Aorta (tissue), 5 donors: ENCODE data around the gene SIVA1. TPM values are rescaled to one million over a fixed set of nuclear protein-coding genes. Genes with fewer than 3 reads are reported as not detected.

Experiments used
- ATAC-seq: fragments of 200-7000 bp; cut with Tn5 transposase; one replicate; pipeline ENCODE4 v1.9.1; 2022; ENCODE audit warnings: moderate library complexity; ENCODE audit not compliant: low FRiP score
- DNase-seq, 2 donors: peaks; one replicate each; pipeline ENCODE4 v3.0.0-alpha.2; 2020
- H3K27ac ChIP-seq, 2 donors: one replicate each; pipeline ENCODE4 v1.5.1; 2013; ENCODE audit warnings: low read length in 2 of 2, mild to moderate bottlenecking in 2 of 2, moderate library complexity in 2 of 2, control low read depth in 1 of 2, inconsistent platforms in 1 of 2, low read depth in 1 of 2
- H3K27me3 ChIP-seq, 2 donors: one replicate each; pipeline ENCODE4 v1.6.1; 2013; ENCODE audit warnings: control low read depth in 1 of 2, low read length in 1 of 2, mild to moderate bottlenecking in 1 of 2, moderate library complexity in 1 of 2; ENCODE audit not compliant: insufficient read depth in 2 of 2, control insufficient read depth in 1 of 2
- H3K36me3 ChIP-seq, 2 donors: one replicate each; pipeline ENCODE4 v1.6.1; 2013; ENCODE audit warnings: control low read depth in 1 of 2, low read length in 1 of 2, mild to moderate bottlenecking in 1 of 2; ENCODE audit not compliant: insufficient read depth in 2 of 2, control insufficient read depth in 1 of 2
- H3K4me1 ChIP-seq, 2 donors: one replicate each; pipeline ENCODE4 v1.6.1; 2013; ENCODE audit warnings: low read length in 2 of 2, control low read depth in 1 of 2, mild to moderate bottlenecking in 1 of 2, moderate library complexity in 1 of 2; ENCODE audit not compliant: insufficient read depth in 2 of 2, control insufficient read depth in 1 of 2
- H3K4me3 ChIP-seq, 2 donors: one replicate each; pipeline ENCODE4 v1.5.1; 2013; ENCODE audit warnings: low read length in 2 of 2, control low read depth in 1 of 2, mild to moderate bottlenecking in 1 of 2
- H3K9me3 ChIP-seq: one replicate; pipeline ENCODE4 v1.6.1; 2013; ENCODE audit warnings: mild to moderate bottlenecking, low read length; ENCODE audit not compliant: control insufficient read depth
- WGBS, 2 donors: extraction: QIAGEN DNeasy Blood & Tissue Kit; methylation state at CpG; one replicate each; pipeline ENCODE4 v1.1.7; 2013; 5-methylcytosine and 5-hydroxymethylcytosine counted together
- intact Hi-C, 2 donors: fragments of 100-400 bp; cut with DNase I; formaldehyde crosslinking; loops; one replicate each; pipeline versions ENCODE4 v1.14.2 to v1.15.0; 2022
- polyA plus RNA-seq, 2 donors: library from polyadenylated mRNA; stranded (reverse); fragments of 200-250 nt; gene quantifications; one replicate each; pipeline ENCODE4 v1.2.3, GENCODE V29; 2013
- total RNA-seq, 2 donors: library from RNA; stranded (reverse); fragmentation: NEBNext Ultra II Directional; extraction: Animal tissue kit (Norgen Biotek cat#: 25700); gene quantifications; one replicate each; pipeline ENCODE4 v1.2.1, GENCODE V29; 2021
- donor health status: healthy with polysubstance abuse.
- donor health status: Bipolar disorder and iron deficiency.
- donor health status: DM: no; HTN: no; CAD: no.
- donor health status: DM: no; HTN: no; CAD: no.
- donor health status: DM: yes; HTN: yes; CAD: no.

The SIVA1 gene
- total and polyA plus RNA-seq, 4 donors, result 74.3 to 241 (median 151) TPM

GRCh38 chr14:104751539-104752422 lies 1.2 kb upstream of the SIVA1 start:
- ATAC-seq (no peak), DNase-seq (peak in 1 of 2 donors; percentile 48)
- no peaks in the 10 kb centered on the region for H3K27me3 ChIP-seq
- no peaks in the 10 kb centered on the region for H3K9me3 ChIP-seq
- intact Hi-C loops, result no loop called here
- peaks cover 0 to 2% of the 10 kb centered on the region in 2 donors for H3K36me3 ChIP-seq
- peak overlapping the region in 1 of 2 donors; percentile 18 for H3K4me3 ChIP-seq
- H3K4me1 ChIP-seq, result peaks cover 0 to 3% of the 10 kb centered on the region in 2 donors
- 78 to 83% methylated on average over 60 to 90 of the region's 90 CpGs for WGBS, 2 donors
- H3K27ac ChIP-seq, result peak overlapping the region; percentile 24 to 49

- WGBS, 2 donors, result 6% methylated on average over 21 of the region's 21 CpGs
- ATAC-seq (no peak), DNase-seq (no peak)
- Histone ChIP-seq H3K9me3 (no peaks in the 10 kb centered on the region), H3K27ac (peak overlapping the region; percentile 24 to 49), H3K36me3 (peaks cover 0 to 2% of the 10 kb centered on the region in 2 donors), H3K4me1 (peaks cover 0 to 3% of the 10 kb centered on the region in 2 donors), H3K27me3 (no peaks in the 10 kb centered on the region), H3K4me3 (peak overlapping the region in 1 of 2 donors; percentile 18)
- intact Hi-C loops, result no loop called here
These were observed 568 bp upstream of the SIVA1 start for GRCh38 chr14:104752423-104752734.

DNA sequence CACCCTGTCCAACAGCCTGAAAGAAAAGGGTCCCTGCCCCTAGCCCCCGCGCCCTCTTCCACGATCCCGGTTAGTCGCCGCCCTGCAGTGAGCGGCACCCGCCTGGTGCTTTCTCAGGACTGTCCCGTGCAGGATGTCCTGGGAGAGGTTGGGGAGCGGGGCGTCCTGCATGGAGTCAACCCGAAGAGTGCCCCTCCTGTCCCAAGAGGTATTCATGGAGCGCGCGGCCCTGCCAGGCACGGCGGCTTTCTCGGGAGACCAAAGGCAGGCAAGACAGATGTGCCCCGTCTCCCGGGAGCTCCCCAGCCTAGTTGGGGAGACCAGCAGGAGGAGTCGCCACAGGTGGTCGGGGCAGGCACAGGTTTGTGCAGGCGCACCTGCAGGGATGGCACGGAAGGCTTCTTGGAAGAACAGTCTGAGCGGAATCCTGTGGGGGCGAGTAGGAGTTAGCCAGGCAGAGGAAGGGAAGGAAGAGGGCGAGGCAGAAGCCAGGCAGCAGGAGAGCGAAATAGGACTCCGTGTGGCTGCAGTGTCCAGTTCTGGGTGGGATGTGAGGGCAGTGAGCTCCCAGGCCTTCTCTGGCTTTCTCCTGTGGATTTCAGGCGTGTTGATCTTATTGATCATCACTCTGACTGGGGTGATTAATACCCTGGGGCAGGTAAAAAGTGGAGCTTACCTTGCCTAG lies 723 bp downstream of the SIVA1 start:
- Histone ChIP-seq H3K9me3 (no peaks in the 10 kb centered on the region), H3K4me1 (peaks cover 0 to 3% of the 10 kb centered on the region in 2 donors), H3K27ac (peak overlapping the region in 1 of 2 donors; percentile 18), H3K36me3 (peaks cover 0 to 4% of the 10 kb centered on the region in 2 donors), H3K27me3 (no peaks in the 10 kb centered on the region), H3K4me3 (peak overlapping the region; percentile 55 to 81)
- DNase-seq (no peak), ATAC-seq (no peak)
- intact Hi-C loops, result loop anchor here in 1 of 2 donors (1.0 kb wide), 1 partner anchor 37 kb away; no protein-coding TSS in a partner anchor
- WGBS, 2 donors, result 1 to 2% methylated on average over 30 of the region's 30 CpGs

DNA sequence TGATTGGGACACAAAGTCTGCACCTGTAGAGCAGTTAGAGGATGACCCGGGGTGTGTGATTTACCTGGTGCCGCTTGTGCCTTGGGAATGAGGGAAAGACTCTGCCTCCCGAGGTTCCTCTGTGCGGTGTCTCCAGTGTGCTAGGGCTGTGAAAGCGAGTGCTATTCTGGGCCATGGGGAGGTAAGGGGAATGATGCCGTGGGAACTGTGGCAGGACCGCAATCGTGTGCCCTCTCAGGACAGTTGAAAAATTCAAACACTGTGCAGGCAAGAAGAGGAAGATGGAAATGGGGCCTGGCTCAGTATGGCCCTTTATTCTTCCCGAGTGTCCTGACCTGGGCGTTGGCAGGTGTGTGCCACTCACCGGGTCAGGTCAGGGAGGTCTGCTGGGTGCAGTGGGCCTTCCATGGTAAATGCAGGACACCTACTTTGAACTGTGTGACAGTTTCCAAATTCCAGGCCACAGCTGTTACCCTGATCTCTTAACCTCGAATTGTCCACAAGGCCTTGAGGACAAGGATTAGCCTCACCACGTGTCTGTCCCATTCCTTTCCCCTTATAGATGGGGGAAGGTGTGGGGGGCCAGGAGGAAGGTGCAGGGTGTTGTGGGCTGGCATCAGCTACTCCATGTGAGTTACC lies 1.4 kb downstream of the SIVA1 start:
- ATAC-seq, result no peak
- peaks cover 0 to 2% of the 10 kb centered on the region in 2 donors for H3K4me1 ChIP-seq
- no peak for DNase-seq
- H3K9me3 ChIP-seq, result no peaks in the 10 kb centered on the region
- intact Hi-C loops, result no loop called here
- WGBS, 2 donors, result 49 to 50% methylated on average over 13 of the region's 13 CpGs
- no peaks in the 10 kb centered on the region for H3K27me3 ChIP-seq
- H3K27ac ChIP-seq, result no peak overlapping the region
- peak overlapping the region in 1 of 2 donors; percentile 81 for H3K4me3 ChIP-seq
- H3K36me3 ChIP-seq, result peaks cover 0 to 5% of the 10 kb centered on the region in 2 donors

DNA sequence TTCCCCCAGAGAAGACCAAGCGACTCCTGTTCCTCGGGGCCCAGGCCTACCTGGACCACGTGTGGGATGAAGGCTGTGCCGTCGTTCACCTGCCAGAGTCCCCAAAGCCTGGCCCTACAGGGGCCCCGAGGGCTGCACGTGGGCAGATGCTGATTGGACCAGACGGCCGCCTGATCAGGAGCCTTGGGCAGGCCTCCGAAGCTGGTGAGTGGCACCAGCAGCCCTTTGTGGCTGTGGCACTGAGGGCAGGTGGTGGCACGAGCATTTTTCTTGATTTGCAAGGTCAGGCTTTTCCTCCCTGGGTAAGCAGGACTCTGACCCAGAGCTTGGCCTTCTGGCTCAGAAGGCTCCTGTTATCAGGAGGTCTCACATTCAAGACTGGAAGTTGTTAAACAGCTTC lies 2.7 kb downstream of the SIVA1 start:
- intact Hi-C loops, result no loop called here
- no peaks in the 10 kb centered on the region for H3K27me3 ChIP-seq
- no peaks in the 10 kb centered on the region for H3K9me3 ChIP-seq
- WGBS, 2 donors, result 68 to 72% methylated on average over 11 of the region's 11 CpGs
- no peak overlapping the region for H3K4me3 ChIP-seq
- ATAC-seq, result no peak
- H3K27ac ChIP-seq, result no peak overlapping the region
- no peaks in the 10 kb centered on the region for H3K4me1 ChIP-seq
- H3K36me3 ChIP-seq, result peaks cover 0 to 5% of the 10 kb centered on the region in 2 donors
- DNase-seq, result no peak

DNA sequence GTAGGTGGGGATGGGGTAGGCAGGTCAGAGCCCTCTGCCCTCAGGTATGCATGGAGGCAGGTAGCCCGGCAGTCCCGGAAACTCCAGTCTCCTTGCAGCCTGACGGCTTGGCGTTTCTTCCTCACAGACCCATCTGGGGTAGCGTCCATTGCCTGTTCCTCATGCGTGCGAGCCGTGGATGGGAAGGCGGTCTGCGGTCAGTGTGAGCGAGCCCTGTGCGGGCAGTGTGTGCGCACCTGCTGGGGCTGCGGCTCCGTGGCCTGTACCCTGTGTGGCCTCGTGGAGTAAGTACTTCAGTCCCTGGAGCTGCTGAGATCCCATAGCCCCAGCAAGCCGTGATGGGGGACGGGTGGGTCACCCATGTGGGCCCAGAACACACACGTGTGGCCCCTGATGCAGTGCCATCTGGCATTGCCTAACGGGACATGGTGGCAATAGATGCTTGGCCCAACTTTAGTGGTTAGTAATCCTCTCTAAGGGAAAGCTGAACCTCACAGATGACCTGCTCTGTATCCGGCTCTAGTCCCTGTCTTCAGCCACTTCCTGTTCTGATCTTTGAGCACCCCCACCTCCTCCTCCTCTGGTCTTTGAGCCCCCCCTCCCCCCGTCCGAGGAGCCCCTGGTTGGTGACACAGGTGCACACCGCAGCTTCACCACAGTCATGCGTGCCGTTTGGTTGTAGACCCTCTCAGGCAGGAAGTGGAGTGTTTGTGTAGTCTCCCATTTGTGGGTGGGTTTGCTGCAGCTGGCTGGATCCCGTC lies 3.7 kb downstream of the SIVA1 start:
- intact Hi-C loops, result no loop called here
- WGBS, 2 donors, result 81 to 84% methylated on average over 27 of the region's 27 CpGs
- Histone ChIP-seq H3K27me3 (no peaks in the 10 kb centered on the region), H3K27ac (no peak overlapping the region), H3K36me3 (peaks cover 0 to 5% of the 10 kb centered on the region in 2 donors), H3K9me3 (no peaks in the 10 kb centered on the region), H3K4me3 (no peak overlapping the region), H3K4me1 (no peaks in the 10 kb centered on the region)
- no peak for ATAC-seq
- no peak for DNase-seq

GRCh38 chr14:104757238-104757585 lies 4.3 kb downstream of the SIVA1 start:
- no peaks in the 10 kb centered on the region for H3K9me3 ChIP-seq
- no peak overlapping the region for H3K4me3 ChIP-seq
- no peaks in the 10 kb centered on the region for H3K27me3 ChIP-seq
- WGBS, 2 donors, result 71 to 77% methylated on average over 10 of the region's 10 CpGs
- intact Hi-C loops, result no loop called here
- H3K36me3 ChIP-seq, result peaks cover 0 to 5% of the 10 kb centered on the region in 2 donors
- DNase-seq (no peak), ATAC-seq (no peak)
- no peak overlapping the region for H3K27ac ChIP-seq
- no peaks in the 10 kb centered on the region for H3K4me1 ChIP-seq

DNA sequence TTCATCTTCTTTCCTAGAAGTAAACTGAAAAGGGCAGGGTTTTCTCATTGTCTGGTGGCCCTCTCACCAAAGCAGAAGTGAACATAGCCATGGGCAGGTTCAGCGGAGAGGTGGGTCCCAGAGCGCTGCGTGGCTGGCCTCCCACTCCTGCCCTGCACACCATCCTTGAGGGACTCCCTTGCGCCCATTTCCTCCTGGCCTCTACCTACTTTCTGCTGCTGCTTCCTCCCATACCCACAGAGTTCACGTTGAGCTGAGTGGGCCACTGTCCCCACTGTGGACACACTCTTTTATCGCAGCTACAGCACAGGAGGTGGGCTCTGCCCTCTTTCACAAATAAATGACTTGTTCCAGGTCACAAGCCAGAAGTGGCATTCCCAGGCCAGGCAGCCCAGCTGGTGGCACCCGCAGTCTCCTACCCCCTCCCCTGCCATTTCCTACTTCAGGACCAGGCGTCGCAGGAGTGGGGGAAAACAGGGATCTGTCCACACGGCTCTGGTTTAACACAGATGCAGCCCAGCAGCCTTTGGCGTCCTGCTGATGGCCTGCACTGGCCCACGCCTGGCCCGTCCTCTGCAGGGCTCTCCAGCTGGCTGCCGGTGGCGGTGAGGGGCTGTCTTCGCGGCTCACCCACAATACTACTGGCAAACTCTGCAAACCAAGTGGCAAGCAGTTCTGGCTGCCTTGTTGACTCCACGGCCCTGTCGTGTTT lies 4.9 kb downstream of the SIVA1 start:
- H3K9me3 ChIP-seq, result no peaks in the 10 kb centered on the region
- WGBS, 2 donors, result 88 to 89% methylated on average over 19 of the region's 19 CpGs
- DNase-seq (no peak), ATAC-seq (no peak)
- peaks cover 0 to 5% of the 10 kb centered on the region in 2 donors for H3K36me3 ChIP-seq
- no peaks in the 10 kb centered on the region for H3K4me1 ChIP-seq
- intact Hi-C loops, result no loop called here
- H3K4me3 ChIP-seq, result no peak overlapping the region
- no peaks in the 10 kb centered on the region for H3K27me3 ChIP-seq
- no peak overlapping the region for H3K27ac ChIP-seq
